ENCODE data around the gene GPR146. TPM values are rescaled to one million over a fixed set of nuclear protein-coding genes. Genes with fewer than 3 reads are reported as not detected.

Gene GPR146
- total and polyA plus RNA-seq, 2 of the 13 experiments (the other 11 are each of a cell fraction or from before 2014, with no cell fraction given): 2.0 to 15.9 TPM

DNA sequence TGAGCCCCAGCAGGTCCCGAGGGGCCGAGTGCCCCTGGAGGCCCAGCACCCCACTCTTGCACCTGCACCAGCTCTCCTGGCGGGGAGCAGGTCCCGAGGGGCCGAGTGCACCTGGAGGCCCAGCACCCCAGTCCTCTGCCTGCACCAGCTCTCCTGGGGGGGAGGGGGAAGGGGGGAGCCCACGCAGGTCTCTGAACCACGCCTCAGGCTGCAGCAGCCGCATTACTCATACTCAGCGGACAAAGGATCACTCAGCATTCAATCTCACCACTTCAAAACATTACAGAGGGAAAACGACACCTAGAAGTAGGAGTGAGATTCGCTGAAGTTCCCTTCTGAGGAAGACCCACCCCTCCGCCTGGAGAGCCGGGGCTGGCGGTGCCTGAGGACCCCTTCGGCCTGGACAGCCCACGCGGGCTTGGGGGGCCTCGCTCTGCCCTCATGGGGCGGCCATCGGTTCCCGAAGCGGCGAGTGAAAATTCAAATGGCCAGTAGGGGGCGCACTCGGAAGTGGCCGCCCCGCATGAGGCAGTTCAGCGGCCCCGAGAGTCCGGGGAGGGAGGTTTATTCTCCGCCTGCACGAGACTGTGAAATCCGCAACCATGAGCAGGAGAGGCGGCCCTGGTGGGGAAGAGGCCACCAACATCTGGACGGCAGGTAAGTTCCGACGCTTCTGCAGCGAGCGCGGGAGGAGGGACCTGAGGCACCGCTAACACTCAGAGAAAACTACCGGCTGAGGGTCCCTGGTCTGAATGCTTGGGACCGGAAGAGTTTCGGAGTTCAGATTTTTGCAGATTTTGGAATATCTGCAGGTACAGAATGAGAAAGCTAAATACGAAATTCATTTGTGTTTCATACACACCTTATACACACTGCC lies 42.5 kb downstream of the GPR146 start (continued):
- TF ChIP-seq, protein P1, sequence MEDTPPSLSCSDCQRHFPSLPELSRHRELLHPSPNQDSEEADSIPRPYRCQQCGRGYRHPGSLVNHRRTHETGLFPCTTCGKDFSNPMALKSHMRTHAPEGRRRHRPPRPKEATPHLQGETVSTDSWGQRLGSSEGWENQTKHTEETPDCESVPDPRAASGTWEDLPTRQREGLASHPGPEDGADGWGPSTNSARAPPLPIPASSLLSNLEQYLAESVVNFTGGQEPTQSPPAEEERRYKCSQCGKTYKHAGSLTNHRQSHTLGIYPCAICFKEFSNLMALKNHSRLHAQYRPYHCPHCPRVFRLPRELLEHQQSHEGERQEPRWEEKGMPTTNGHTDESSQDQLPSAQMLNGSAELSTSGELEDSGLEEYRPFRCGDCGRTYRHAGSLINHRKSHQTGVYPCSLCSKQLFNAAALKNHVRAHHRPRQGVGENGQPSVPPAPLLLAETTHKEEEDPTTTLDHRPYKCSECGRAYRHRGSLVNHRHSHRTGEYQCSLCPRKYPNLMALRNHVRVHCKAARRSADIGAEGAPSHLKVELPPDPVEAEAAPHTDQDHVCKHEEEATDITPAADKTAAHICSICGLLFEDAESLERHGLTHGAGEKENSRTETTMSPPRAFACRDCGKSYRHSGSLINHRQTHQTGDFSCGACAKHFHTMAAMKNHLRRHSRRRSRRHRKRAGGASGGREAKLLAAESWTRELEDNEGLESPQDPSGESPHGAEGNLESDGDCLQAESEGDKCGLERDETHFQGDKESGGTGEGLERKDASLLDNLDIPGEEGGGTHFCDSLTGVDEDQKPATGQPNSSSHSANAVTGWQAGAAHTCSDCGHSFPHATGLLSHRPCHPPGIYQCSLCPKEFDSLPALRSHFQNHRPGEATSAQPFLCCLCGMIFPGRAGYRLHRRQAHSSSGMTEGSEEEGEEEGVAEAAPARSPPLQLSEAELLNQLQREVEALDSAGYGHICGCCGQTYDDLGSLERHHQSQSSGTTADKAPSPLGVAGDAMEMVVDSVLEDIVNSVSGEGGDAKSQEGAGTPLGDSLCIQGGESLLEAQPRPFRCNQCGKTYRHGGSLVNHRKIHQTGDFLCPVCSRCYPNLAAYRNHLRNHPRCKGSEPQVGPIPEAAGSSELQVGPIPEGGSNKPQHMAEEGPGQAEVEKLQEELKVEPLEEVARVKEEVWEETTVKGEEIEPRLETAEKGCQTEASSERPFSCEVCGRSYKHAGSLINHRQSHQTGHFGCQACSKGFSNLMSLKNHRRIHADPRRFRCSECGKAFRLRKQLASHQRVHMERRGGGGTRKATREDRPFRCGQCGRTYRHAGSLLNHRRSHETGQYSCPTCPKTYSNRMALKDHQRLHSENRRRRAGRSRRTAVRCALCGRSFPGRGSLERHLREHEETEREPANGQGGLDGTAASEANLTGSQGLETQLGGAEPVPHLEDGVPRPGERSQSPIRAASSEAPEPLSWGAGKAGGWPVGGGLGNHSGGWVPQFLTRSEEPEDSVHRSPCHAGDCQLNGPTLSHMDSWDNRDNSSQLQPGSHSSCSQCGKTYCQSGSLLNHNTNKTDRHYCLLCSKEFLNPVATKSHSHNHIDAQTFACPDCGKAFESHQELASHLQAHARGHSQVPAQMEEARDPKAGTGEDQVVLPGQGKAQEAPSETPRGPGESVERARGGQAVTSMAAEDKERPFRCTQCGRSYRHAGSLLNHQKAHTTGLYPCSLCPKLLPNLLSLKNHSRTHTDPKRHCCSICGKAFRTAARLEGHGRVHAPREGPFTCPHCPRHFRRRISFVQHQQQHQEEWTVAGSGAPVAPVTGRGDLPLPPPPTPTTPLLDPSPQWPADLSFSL (CRISPR knock-in tag; IDR thresholded peaks at IDR 0.05): 0 out of 2 replicates have a peak, but pooled peaks have one; percentile 5
- TF ChIP-seq TEAD2 (CRISPR knock-in tag; IDR thresholded peaks at IDR 0.05) (no peak), TEAD3 (CRISPR knock-in tag; optimal IDR thresholded peaks at IDR 0.05; ENCODE audit: borderline replicate concordance) (peak; percentile 71), ZNF557 (CRISPR knock-in tag; IDR thresholded peaks at IDR 0.05) (no peak), HNRNPLL (IDR thresholded peaks at IDR 0.05; ENCODE audit: low read depth, low read length, poor library complexity, severe bottlenecking) (peak; percentile 73), ZNF703 (CRISPR knock-in tag; IDR thresholded peaks at IDR 0.05; ENCODE audit: borderline replicate concordance) (0 out of 2 replicates have a peak, but pooled peaks have one; percentile 52)
- TF ChIP-seq, protein P2, sequence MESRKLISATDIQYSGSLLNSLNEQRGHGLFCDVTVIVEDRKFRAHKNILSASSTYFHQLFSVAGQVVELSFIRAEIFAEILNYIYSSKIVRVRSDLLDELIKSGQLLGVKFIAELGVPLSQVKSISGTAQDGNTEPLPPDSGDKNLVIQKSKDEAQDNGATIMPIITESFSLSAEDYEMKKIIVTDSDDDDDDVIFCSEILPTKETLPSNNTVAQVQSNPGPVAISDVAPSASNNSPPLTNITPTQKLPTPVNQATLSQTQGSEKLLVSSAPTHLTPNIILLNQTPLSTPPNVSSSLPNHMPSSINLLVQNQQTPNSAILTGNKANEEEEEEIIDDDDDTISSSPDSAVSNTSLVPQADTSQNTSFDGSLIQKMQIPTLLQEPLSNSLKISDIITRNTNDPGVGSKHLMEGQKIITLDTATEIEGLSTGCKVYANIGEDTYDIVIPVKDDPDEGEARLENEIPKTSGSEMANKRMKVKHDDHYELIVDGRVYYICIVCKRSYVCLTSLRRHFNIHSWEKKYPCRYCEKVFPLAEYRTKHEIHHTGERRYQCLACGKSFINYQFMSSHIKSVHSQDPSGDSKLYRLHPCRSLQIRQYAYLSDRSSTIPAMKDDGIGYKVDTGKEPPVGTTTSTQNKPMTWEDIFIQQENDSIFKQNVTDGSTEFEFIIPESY (CRISPR knock-in tag; IDR thresholded peaks at IDR 0.05): peak; percentile 70
- TF ChIP-seq, protein P3, sequence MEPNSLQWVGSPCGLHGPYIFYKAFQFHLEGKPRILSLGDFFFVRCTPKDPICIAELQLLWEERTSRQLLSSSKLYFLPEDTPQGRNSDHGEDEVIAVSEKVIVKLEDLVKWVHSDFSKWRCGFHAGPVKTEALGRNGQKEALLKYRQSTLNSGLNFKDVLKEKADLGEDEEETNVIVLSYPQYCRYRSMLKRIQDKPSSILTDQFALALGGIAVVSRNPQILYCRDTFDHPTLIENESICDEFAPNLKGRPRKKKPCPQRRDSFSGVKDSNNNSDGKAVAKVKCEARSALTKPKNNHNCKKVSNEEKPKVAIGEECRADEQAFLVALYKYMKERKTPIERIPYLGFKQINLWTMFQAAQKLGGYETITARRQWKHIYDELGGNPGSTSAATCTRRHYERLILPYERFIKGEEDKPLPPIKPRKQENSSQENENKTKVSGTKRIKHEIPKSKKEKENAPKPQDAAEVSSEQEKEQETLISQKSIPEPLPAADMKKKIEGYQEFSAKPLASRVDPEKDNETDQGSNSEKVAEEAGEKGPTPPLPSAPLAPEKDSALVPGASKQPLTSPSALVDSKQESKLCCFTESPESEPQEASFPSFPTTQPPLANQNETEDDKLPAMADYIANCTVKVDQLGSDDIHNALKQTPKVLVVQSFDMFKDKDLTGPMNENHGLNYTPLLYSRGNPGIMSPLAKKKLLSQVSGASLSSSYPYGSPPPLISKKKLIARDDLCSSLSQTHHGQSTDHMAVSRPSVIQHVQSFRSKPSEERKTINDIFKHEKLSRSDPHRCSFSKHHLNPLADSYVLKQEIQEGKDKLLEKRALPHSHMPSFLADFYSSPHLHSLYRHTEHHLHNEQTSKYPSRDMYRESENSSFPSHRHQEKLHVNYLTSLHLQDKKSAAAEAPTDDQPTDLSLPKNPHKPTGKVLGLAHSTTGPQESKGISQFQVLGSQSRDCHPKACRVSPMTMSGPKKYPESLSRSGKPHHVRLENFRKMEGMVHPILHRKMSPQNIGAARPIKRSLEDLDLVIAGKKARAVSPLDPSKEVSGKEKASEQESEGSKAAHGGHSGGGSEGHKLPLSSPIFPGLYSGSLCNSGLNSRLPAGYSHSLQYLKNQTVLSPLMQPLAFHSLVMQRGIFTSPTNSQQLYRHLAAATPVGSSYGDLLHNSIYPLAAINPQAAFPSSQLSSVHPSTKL (CRISPR knock-in tag; IDR thresholded peaks at IDR 0.05): peak; percentile 37
- TF ChIP-seq, protein P4, sequence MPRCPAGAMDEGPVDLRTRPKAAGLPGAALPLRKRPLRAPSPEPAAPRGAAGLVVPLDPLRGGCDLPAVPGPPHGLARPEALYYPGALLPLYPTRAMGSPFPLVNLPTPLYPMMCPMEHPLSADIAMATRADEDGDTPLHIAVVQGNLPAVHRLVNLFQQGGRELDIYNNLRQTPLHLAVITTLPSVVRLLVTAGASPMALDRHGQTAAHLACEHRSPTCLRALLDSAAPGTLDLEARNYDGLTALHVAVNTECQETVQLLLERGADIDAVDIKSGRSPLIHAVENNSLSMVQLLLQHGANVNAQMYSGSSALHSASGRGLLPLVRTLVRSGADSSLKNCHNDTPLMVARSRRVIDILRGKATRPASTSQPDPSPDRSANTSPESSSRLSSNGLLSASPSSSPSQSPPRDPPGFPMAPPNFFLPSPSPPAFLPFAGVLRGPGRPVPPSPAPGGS (CRISPR knock-in tag; IDR thresholded peaks at IDR 0.05): peak; percentile 70; the same call in 1 of the 2 replicates

Data from HepG2 (cell line).